ENCODE measurements around the gene INF2.

- TF ChIP-seq SREBF2 (CRISPR knock-in tag; IDR thresholded peaks at IDR 0.05) (no peak), SNAPC5 (CRISPR knock-in tag; IDR thresholded peaks at IDR 0.05) (no peak), TBL1XR1 (IDR thresholded peaks at IDR 0.05; ENCODE audit: low read length in 2 of 2) (no peak), CTCF (IDR thresholded peaks at IDR 0.05 in 2 of 3, conservative IDR thresholded peaks at IDR 0.05 in 1 of 3; ENCODE audit: insufficient read depth in 2 of 3, low read depth in 1 of 3, low read length in 3 of 3) (no peak), MAFF (IDR thresholded peaks at IDR 0.05; ENCODE audit: low read length) (no peak), POLR2AphosphoS5 (IDR thresholded peaks at IDR 0.05; ENCODE audit: control insufficient read depth, insufficient read depth, low read depth, low read length) (no peak), TAF1 (IDR thresholded peaks at IDR 0.05; ENCODE audit: control insufficient read depth, extremely low read depth, insufficient read depth, low read length, severe bottlenecking) (no peak), CHD1 (IDR thresholded peaks at IDR 0.05; ENCODE audit: low read length) (no peak), POLR2A (conservative IDR thresholded peaks at IDR 0.05) (no peak)
Observed at GRCh38 chr14:104650981-104651875, 38.2 kb upstream of the INF2 start.

Measured in K562 (cell line).